ENCODE data around the gene PNMA1.

DNA sequence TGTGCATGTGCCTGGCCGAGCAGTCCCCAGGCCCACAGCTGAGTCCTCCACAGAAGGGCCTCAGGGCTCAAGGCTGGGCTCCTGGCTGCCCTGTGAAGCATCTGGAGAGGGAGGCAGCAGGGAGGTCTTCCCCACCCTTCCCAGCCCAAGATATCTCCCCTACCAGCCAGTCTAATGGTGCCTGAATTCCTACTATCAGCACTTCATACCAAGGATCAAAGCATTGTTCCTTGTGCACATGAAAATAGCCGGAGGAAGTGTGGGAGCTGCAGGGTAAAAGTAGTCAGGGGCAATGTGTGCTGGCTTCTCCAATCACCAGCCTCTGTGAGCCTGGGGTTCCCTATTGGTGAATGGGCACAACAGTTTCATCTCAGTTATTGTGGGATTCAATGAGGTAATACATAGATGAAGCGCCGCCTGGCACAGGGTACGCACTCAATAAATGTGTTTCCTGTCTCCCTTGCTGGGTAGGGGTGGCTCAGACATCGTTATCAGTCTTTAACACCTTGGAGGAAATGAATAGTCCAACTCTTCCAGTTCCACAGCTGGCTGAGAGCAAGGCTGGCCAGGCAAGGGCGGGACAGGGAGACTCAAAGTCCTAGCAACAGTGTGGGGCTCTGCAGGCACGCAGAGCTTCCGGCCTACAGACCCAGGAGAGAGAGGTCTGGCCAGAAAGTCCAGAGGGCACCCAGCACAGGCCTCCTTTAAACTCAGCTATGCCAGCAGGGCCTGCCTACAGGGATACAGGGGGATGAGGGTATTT lies 39.1 kb upstream of the PNMA1 start:
- TF ChIP-seq, protein P1, sequence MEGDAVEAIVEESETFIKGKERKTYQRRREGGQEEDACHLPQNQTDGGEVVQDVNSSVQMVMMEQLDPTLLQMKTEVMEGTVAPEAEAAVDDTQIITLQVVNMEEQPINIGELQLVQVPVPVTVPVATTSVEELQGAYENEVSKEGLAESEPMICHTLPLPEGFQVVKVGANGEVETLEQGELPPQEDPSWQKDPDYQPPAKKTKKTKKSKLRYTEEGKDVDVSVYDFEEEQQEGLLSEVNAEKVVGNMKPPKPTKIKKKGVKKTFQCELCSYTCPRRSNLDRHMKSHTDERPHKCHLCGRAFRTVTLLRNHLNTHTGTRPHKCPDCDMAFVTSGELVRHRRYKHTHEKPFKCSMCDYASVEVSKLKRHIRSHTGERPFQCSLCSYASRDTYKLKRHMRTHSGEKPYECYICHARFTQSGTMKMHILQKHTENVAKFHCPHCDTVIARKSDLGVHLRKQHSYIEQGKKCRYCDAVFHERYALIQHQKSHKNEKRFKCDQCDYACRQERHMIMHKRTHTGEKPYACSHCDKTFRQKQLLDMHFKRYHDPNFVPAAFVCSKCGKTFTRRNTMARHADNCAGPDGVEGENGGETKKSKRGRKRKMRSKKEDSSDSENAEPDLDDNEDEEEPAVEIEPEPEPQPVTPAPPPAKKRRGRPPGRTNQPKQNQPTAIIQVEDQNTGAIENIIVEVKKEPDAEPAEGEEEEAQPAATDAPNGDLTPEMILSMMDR (IDR thresholded peaks at IDR 0.05), result no peak
- TF ChIP-seq POLR2A (IDR thresholded peaks at IDR 0.05), result no peak
